Hypothalamus (tissue), 51 donors: ENCODE measurements around the gene MEGF6.
"Not testable (repeated sequence)": the region's sequence is repeated elsewhere in the genome, so short reads cannot be mapped to it uniquely, and the experiment has no call there.

Experiments used
- DNase-seq, 51 donors: peaks; one replicate each; lab custom pipeline; 2025; lab: John Stamatoyannopoulos, UW

MEGF6 gene

GRCh38 chr1:3598051-3598491, 13.2 kb downstream of the MEGF6 start:
- peak in 5 of 51 donors; percentile 8 to 34 (median 17) for DNase-seq

DNA sequence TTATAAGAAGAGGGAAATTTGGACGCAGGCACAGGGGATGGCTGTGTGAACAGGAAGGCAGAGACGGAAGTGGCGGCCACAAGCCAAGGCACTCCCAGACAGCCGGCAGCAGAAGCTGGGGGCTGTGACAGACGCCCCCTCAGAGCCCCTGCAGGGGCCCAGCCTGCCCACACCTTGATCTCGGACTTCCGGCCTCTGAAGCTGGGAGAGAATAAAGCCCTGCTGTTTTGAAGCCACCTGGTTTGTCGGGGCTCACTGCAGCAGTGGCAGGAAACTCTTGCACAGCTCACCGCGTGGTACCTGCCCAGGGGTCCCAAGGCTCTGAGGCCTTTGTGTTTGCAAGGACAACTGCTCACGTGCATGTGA, 13.7 kb downstream of the MEGF6 start:
- no peak for DNase-seq

- DNase-seq = peak in 1 of 51 donors; percentile 12
Observed at GRCh38 chr1:3596663-3597598, 14.4 kb downstream of the MEGF6 start.

DNA sequence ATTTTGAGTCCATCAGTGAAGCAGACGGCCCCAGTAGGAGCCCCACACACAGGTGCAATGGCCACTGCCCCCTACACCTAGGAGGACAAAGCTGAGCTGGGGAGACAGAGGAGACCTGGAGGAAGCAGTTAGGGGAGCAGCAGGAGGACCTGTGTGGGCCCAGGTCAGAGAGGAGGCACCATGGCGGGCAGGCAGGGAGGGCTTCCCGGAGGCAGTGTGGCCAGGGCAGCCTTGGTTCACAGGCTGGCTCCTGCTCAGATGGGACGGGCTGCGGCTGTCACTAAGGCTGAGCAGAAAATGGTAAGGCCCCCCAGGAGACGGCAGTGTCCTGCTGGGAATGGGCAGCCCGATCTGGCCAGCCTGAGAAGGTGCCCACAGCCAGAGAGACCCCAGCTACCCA, 15.4 kb downstream of the MEGF6 start:
- no peak for DNase-seq

DNA sequence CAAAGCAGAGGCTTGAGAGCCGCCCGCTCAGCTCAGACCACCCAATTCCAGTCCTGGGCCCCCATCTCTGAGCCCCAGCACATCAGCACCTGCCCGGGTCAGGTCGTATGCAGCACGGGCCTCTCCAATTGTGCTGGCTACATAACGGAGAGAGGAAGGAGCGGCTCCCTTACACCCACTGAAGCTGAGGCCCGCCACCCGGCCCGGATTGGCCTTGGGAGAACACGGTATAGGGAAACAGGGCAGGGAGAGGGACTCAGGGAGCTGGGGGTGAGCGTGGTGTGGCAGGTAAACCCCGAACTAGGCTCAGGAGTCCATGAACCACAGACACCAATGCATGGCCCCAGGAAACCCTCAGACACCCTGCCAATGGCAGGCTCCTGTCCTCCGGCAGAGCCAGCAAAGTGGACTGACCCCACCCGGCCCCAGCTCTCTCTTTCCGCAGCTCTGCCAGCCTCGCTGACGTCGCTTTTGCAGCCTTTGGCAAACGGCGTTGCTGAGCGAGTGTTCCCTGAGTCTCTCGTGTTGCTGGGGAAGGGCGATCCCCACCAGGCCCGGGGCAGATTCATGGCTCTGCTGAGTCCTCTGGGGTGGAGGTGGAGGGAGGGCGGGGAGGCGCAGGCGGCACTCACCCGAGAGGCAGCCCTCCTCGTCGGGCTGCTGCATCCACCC, 16.5 kb downstream of the MEGF6 start:
- DNase-seq = peak in 25 of 51 donors; percentile 20 to 74 (median 50)

GRCh38 chr1:3593745-3594144, 17.6 kb downstream of the MEGF6 start:
- no peak for DNase-seq

DNA sequence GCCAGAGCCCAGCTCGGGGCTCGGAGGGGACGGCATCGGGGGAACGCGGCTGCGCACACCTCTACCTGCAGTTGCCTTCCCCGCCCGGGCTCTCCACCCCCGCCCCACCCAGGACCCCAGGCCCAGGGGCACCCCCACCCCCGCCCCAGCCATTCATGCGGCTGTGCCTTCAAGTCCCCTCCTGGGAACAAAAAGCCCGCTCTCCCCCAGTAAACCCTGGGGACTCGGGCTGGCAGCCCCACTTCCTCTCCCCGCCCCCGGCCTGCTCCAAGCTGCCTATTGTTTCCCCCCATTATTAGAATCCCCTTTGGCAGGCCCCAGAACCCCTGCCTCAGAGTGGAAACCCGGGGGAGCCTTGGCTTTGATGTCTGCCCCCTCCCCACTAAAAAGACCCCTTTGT, 18.0 kb downstream of the MEGF6 start:
- DNase-seq = no peak

DNA sequence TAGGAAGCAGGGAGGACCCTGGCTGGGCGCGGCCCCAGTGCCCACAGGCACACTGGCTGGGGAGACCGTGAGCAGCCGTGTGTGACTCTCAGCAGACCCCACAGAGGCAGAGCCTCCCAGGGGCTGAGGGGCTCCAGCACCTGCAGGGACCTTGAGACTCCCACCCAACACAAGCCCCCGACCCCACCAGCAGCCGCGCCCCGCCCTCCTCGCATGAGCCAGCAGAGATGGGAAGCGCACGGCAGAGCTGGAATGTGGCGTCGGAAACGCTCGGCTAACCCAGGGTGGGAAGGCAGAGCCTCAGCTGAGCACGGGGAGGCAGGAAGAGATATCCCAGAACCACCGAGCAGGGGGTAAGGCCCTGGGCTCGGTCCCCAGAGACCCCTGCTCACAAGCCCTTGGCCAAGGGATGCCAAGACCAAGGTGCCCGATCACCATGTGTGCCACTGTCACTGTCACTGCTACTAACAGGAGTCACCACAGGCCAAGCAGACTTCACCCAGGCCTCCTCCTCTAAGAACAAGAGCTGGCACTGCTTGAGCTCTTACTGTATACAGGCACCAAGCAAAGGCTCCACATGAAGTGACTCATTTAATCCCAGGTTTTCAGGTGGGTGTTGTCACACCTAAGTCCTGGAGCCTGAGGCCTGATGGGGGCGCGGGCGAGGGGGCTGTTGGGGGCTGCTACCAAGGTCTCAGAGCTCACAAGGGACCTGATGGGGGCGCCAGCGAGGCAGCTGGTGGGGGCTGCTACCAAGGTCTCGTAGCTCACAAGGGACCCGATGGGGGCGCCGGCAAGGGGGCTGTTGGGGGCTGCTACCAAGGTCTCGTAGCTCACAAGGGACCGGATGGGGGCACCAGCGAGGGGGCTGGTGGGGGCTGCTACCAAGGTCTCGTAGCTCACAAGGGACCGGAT, 20.1 kb downstream of the MEGF6 start:
- DNase-seq = no peak

- no peak for DNase-seq
Observed at GRCh38 chr1:3590139-3590763, 21.1 kb downstream of the MEGF6 start.

GRCh38 chr1:3588395-3588794, 22.9 kb downstream of the MEGF6 start:
- DNase-seq = no peak

DNA sequence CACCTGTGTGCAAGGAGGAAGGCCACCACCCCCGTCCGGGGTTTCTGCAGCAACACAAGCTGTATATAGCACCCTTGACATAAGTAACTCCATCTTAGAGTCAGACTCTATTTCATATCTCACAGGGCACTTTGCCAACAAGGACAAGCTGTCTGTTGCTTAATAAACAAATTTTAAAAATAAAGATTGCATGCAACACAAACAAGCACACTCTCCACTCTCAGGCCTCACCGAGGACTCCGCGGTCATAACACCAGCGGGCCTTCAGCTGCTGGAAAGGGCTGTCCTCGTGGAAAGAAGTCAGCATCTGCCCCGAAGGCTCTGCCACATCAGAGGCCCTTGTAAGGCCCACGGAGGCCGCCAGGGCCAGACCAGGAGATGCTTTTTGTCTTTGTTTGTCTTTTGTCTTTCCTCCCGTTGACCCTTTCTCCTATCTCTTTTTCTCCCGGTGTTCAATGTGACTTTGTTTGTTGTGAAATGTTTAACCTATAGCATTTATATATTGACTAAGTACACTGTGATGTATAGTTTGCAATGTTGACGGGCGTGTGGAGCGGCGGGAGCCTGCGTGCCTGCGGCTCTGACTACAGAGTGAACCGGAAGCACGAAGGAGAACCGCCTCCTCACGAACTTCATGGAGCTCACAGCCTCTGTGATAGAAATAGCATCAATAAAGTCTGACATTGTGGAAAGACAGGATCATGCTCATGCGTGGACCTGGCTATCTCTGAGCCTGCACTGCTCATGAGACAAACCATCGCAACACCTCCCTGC, 24.1 kb downstream of the MEGF6 start:
- DNase-seq = peak in 2 of 51 donors; percentile 20 to 40

DNA sequence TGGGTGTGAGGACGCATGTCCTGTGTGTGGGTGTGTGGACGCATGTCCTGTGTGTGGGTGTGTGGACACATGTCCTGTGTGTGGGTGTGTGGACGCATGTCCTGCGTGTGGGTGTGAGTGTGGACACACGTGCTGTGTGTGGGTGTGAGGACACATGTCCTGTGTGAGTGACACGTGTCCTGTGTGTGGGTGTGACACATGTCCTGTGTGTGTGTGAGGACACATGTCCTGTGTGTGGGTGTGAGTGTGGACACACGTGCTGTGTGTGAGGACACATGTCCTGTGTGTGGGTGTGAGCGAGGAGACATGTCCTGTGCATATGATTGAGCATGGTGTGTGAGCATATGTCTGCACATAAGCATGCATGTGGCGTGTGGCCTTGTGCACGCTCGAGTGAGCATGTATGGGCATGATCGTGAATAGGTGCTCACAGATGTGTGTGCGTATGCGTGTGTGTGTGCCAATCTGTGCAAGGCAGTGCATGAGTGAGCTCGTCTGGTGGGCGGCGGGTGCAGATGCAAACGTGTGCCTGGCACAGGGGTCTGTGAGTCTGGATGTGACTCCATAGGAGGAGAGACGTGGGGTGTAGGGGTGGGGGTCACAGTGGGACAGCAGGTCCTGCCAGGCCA, 25.3 kb downstream of the MEGF6 start:
- no peak for DNase-seq

GRCh38 chr1:3585353-3585868, 25.9 kb downstream of the MEGF6 start:
- DNase-seq = not testable (repeated sequence)

DNA sequence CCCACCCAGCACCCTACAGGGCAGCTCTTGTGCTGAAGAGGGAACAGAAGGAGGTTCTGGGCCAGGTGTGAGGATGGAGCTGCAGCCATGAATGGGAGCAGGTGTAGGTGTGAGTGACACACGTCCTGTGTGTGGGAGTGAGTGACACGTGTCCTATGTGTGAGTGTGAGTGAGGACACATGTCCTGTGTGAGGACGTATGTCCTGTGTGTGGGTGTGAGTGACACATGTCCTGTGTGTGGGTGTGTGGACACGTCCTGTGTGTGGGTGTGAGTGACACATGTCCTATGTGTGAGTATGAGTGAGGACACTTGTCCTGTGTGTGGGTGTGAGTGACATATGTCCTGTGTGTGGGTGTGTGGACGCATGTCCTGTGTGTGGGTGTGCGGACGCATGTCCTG, 26.4 kb downstream of the MEGF6 start:
- DNase-seq = no peak

GRCh38 chr1:3583751-3584150, 27.6 kb downstream of the MEGF6 start:
- DNase-seq = peak in 4 of 51 donors; percentile 17 to 35 (median 30)

- DNase-seq = no peak
Observed at GRCh38 chr1:3581296-3582036, 29.8 kb downstream of the MEGF6 start.

GRCh38 chr1:3580231-3580630, 31.1 kb downstream of the MEGF6 start:
- DNase-seq = no peak

- no peak for DNase-seq
Observed at GRCh38 chr1:3579626-3580025, 31.7 kb downstream of the MEGF6 start.
